ENCODE data around the gene SREBF2.
"Not testable (repeated sequence)": the region's sequence is repeated elsewhere in the genome, so short reads cannot be mapped to it uniquely, and the experiment has no call there.

The SREBF2 gene

DNA sequence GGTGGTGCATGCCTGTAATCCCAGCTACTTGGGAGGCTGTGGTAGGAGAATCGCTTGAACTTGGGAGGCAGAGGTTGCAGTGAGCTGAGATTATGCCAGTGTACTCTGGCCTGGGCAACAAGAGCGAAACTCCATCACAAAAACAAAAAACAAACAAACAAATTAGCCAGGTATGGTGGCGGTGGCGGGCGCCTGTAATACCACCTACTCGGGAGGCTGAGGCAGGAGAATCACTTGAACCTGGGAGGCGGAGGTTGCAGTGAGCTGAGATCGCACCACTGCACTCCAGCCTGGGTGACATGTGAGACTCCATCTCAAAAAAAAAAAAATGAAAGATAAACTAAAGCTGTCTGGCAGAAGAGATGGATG lies 116.0 kb downstream of the SREBF2 start:
- DNase-seq, result not testable (repeated sequence)

GRCh38 chr22:41949297-41949965 lies 116.5 kb downstream of the SREBF2 start:
- DNase-seq, result no peak

DNA sequence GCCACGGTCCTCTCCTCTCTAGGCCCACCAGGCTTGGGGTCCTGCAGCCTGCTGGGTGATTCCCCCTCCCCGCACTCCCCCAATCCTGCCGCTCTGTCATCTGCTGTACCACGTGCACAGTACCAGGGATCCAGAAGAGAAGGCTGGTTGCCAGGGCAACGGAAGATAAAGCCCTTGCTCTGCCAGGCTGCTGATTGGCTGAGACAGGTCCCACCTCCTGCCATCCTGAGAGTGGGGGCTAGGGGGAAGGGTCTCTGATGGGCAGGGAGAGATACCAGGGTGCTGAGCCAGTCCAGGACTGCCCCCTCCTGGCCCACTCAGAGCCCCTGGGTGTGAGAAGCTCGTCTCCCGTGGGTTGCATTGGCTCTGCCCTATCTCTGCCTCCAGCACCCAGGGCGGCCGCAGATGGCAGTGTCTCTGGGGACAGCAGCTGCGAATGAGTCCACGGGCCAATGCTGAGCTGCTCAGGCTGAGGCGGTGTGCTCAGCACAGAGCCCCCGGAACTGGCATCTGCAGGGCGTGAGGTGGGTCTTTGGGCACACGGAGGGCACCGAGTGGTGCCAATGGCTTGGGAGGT lies 119.1 kb downstream of the SREBF2 start, which contains the start of gene SMIM45:
Gene SMIM45 (plus strand): TSS at position 253 of the 577 bp plus-strand sequence.
- DNase-seq, result no peak

DNA sequence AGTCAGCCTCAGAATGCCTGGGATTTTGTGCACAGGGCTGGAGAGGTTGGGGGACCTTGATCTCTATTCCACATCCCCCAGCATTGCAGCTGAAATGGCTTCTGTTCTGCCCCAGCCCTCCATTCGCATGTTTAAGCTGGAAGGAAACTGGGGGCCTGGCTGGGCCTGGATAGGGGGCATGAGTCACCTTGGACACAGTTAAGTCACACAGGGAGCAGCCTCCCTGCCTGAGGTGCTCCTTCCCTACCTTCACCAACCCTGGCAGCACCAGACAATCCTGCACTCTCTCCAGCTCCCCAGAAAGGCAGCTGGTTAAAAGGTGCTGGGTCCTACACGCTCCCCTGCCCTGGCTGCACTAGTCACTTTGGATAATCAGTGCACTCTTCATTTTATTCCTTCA lies 119.8 kb downstream of the SREBF2 start:
- no peak for DNase-seq

All from activated T-cell treated with anti-CD3 and anti-CD28 coated beads, Interleukin-2, amount 50 U/mL, for 48 hours (primary cell).